Measurements from ENCODE around the gene PROB1.

DNA sequence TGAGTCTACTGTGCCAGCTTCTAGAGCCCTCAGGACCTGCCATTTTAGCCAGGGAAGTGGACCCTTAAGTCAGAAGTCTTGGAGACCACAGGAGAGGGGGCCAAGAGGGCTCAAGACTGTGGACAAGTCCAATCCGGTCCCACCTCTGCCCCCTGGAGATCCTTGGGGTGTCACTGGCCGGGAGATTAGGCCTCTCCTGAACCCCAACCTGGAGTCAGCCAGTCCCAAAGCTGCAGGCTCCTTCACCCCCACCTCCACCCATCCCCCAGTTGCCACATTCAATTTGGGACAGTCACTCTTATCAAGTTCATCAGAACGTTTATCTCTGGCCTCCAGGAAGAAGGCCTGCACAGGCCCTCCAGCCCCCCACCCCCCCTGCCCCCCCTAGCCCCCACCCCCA, 12.1 kb downstream of the PROB1 start:
- TF ChIP-seq CTCF (IDR thresholded peaks at IDR 0.05; ENCODE audit: control extremely low read depth in 1 of 3, insufficient read depth in 1 of 3, low read depth in 1 of 3, low read length in 3 of 3) (no peak), TAF1 (IDR thresholded peaks at IDR 0.05; ENCODE audit: low read depth, low read length) (no peak), EZH2 (IDR thresholded peaks at IDR 0.05; ENCODE audit: low read depth, low read length, severe bottlenecking) (no peak)
